Breast epithelium (tissue), 4 donors: Measurements from ENCODE around the gene SHANK2. TPM values are rescaled to one million over a fixed set of nuclear protein-coding genes. Genes with fewer than 3 reads are reported as not detected.

ENCODE experiments used
- DNase-seq, 2 donors: peaks; one replicate each; pipeline ENCODE4 v3.0.0-alpha.2; 2019; ENCODE audit warnings: low spot score in 2 of 2
- H3K27ac ChIP-seq, 2 donors: fragments of 200-600 bp; sonication (generic) in 1 of 2; one replicate each; pipeline ENCODE4 v1.5.1; 2016 to 2019; ENCODE audit warnings: mild to moderate bottlenecking in 1 of 2
- H3K27me3 ChIP-seq, 2 donors: fragments of 200-600 bp; sonication (generic) in 1 of 2; one replicate each; pipeline versions ENCODE4 v1.5.1 to v1.6.0; 2017 to 2019; ENCODE audit warnings: control low read depth in 1 of 2, mild to moderate bottlenecking in 1 of 2
- H3K36me3 ChIP-seq: fragments of 200-600 bp; one replicate; pipeline ENCODE4 v1.5.1; 2019
- H3K4me1 ChIP-seq, 2 donors: fragments of 200-600 bp; sonication (generic); one replicate each; pipeline ENCODE4 v1.5.1; 2016 to 2019; ENCODE audit warnings: control low read depth in 1 of 2
- H3K4me3 ChIP-seq, 3 donors: fragments of 200-600 bp; sonication (generic); 1 replicate in 2 of 3; 2 replicates in 1 of 3; pipeline ENCODE4 v1.5.1; 2016 to 2019; ENCODE audit warnings: mild to moderate bottlenecking in 3 of 3, moderate library complexity in 2 of 3
- H3K9me3 ChIP-seq, 2 donors: fragments of 200-600 bp; sonication (generic) in 1 of 2; one replicate each; pipeline ENCODE4 v1.5.1; 2016 to 2019; ENCODE audit warnings: control low read depth in 1 of 2
- CTCF ChIP-seq, 3 donors: fragments of 450-650 bp; IDR thresholded peaks; one replicate each; pipeline ENCODE4 v1.5.1; 2016 to 2017; ENCODE audit warnings: antibody characterized with exemption in 3 of 3, mild to moderate bottlenecking in 3 of 3, moderate library complexity in 3 of 3
- POLR2A ChIP-seq: fragments of 450-650 bp; IDR thresholded peaks from one replicate; pipeline ENCODE4 v1.6.1; 2016; ENCODE audit warnings: antibody characterized with exemption, mild to moderate bottlenecking, moderate library complexity
- POLR2AphosphoS5 ChIP-seq, 3 donors: sonication (generic); formaldehyde crosslinking; IDR thresholded peaks; one replicate each; pipeline ENCODE4 v1.6.1; 2017; ENCODE audit warnings: antibody characterized with exemption in 3 of 3
- intact Hi-C: fragments of 100-400 bp; cut with DNase I; formaldehyde crosslinking; loops from one replicate; pipeline ENCODE4 v1.15.1; 2023; ENCODE audit warnings: low total_unique reads
- total RNA-seq, 3 donors: library from RNA; depleted of rRNA; stranded (reverse); fragments of >200 nt; gene quantifications; one replicate each; pipeline ENCODE4 v1.1.0, GENCODE V29; 2016

Gene SHANK2
- total RNA-seq, 3 donors from 2014 or later: 1.3 to 38.8 (median 33.1) TPM

GRCh38 chr11:71281204-71281603 lies 28.8 kb upstream of the SHANK2 start:
- no peaks in the 10 kb centered on the region for H3K27me3 ChIP-seq
- TF ChIP-seq POLR2AphosphoS5 (IDR thresholded peaks at IDR 0.05): no peak
- TF ChIP-seq CTCF (IDR thresholded peaks at IDR 0.05): no peak
- no peak for TF ChIP-seq POLR2A
- H3K27ac ChIP-seq: peak overlapping the region; percentile 81 to 85
- no peaks in the 10 kb centered on the region for H3K4me1 ChIP-seq
- H3K9me3 ChIP-seq: no peaks in the 10 kb centered on the region
- intact Hi-C loops: no loop called here
- no peaks in the 10 kb centered on the region for H3K36me3 ChIP-seq
- DNase-seq: peak in 1 of 2 donors; percentile 19
- H3K4me3 ChIP-seq: no peak overlapping the region

- Histone ChIP-seq H3K4me1 (no peaks in the 10 kb centered on the region), H3K9me3 (no peaks in the 10 kb centered on the region), H3K27ac (peak overlapping the region in 1 of 2 donors; percentile 81), H3K27me3 (no peaks in the 10 kb centered on the region), H3K4me3 (no peak overlapping the region), H3K36me3 (no peaks in the 10 kb centered on the region)
- peak in 1 of 2 donors; percentile 31 for DNase-seq
- no peak for TF ChIP-seq CTCF (IDR thresholded peaks at IDR 0.05)
- no peak for TF ChIP-seq POLR2A
- TF ChIP-seq POLR2AphosphoS5 (IDR thresholded peaks at IDR 0.05): no peak
- intact Hi-C loops: no loop called here
Observed at GRCh38 chr11:71279916-71280645, 27.7 kb upstream of the SHANK2 start.

GRCh38 chr11:71272161-71272560 lies 19.8 kb upstream of the SHANK2 start:
- Histone ChIP-seq H3K4me3 (no peak overlapping the region), H3K27ac (no peak overlapping the region), H3K4me1 (no peaks in the 10 kb centered on the region), H3K36me3 (no peaks in the 10 kb centered on the region), H3K27me3 (no peaks in the 10 kb centered on the region), H3K9me3 (peaks cover 0 to 13% of the 10 kb centered on the region in 2 donors)
- DNase-seq: no peak
- no peak for TF ChIP-seq POLR2AphosphoS5 (IDR thresholded peaks at IDR 0.05)
- no peak for TF ChIP-seq CTCF (IDR thresholded peaks at IDR 0.05)
- no peak for TF ChIP-seq POLR2A
- intact Hi-C loops: no loop called here

DNA sequence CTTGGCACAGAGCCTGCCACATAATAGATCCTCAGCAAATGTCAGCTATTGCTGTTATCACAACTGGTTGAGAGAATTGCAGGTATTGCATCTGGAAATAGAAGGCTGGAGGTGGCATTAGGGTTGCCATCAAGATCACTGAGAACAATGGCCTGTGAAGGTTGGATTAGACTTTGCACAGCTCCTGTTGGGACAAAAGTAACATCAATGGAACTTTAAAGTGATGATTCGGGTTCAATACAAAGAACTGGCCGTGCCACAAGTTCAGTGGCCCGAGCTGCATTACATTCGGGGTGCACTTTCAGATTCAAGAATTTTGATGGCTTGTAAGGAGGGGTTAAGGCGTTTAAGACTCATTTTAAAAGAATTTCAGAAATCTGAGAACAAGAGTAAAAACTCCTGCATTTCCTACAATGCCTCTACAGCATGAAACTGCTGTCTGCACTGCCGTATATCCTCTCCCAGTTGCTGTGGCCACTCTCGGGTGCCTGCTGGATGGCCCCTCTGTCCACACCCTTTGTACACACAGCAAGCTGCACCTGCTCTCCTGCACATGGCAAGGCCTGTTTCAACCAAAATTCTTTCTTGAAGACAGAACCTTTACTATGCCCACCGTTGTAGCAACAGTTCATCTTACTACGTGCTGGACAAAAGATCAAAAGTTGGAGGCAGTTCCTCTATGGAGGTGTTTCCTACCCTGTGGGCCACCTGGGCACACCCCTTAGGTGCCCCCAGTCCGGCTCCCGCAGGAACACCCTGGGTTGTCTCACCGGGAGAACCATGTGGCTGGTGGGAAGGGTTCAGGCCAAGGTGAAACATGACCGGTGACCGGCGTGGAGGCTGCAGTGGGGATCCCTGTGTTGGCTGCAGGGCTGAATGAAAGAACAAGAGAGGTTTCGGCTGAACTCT lies 17.5 kb upstream of the SHANK2 start:
- intact Hi-C loops: no loop called here
- H3K4me1 ChIP-seq: no peaks in the 10 kb centered on the region
- no peaks in the 10 kb centered on the region for H3K27me3 ChIP-seq
- H3K36me3 ChIP-seq: no peaks in the 10 kb centered on the region
- DNase-seq: peak in 1 of 2 donors; percentile 19
- no peak overlapping the region for H3K27ac ChIP-seq
- peaks cover 0 to 13% of the 10 kb centered on the region in 2 donors for H3K9me3 ChIP-seq
- no peak for TF ChIP-seq POLR2AphosphoS5 (IDR thresholded peaks at IDR 0.05)
- TF ChIP-seq CTCF (IDR thresholded peaks at IDR 0.05): no peak
- no peak for TF ChIP-seq POLR2A
- H3K4me3 ChIP-seq: no peak overlapping the region
